Left renal pelvis (tissue), 4 donors: ENCODE data around the gene CYREN. TPM values are rescaled to one million over a fixed set of nuclear protein-coding genes. Genes with fewer than 3 reads are reported as not detected.

Experiments used
- polyA plus RNA-seq, 4 donors: library from polyadenylated mRNA; unstranded; fragments of 120-200 nt; gene quantifications; one replicate each; pipeline ENCODE4 v1.2.1, GENCODE V29; 2013; ENCODE audit not compliant: insufficient read length in 4 of 4

Gene CYREN
- polyA plus RNA-seq, 4 donors: 39.6 to 68.5 (median 58.5) TPM

Other genes starting within 250 kb of the CYREN start
- gene AGBL3, start 184.2 kb downstream of the CYREN start, polyA plus RNA-seq: 10 to 100 TPM in 2 of 4 donors, 1 to 10 TPM in 2; 5.7 to 16.2 (median 10.0) TPM
- gene TMEM140, start 22.6 kb downstream of the CYREN start, polyA plus RNA-seq: 10 to 100 TPM; 10.9 to 33.6 (median 23.9) TPM
- 10 to 100 TPM; 16.3 to 58.5 (median 44.7) TPM for gene WDR91, start 40.8 kb upstream of the CYREN start, polyA plus RNA-seq
- gene STRA8, start 63.1 kb upstream of the CYREN start, polyA plus RNA-seq: under 1 TPM in 2 of 4 donors, not detected in 2; 0.17 to 0.21 TPM